Measurements from ENCODE around the gene AMIGO3.

GRCh38 chr3:49751501-49751900 is 32.0 kb upstream of the AMIGO3 start:
- no peak for TF ChIP-seq CTCF (IDR thresholded peaks at IDR 0.05)
- no peak for TF ChIP-seq POLR2A (IDR thresholded peaks at IDR 0.05)
